Measurements from ENCODE around the gene NATD1. TPM values are rescaled to one million over a fixed set of nuclear protein-coding genes. Genes with fewer than 3 reads are reported as not detected.

NATD1 gene
- total and polyA plus RNA-seq, 9 of the 15 experiments (the other 6 are each of a cell fraction or from before 2014, with no cell fraction given) = 0.24 to 5.4 (median 1.6) TPM

DNA sequence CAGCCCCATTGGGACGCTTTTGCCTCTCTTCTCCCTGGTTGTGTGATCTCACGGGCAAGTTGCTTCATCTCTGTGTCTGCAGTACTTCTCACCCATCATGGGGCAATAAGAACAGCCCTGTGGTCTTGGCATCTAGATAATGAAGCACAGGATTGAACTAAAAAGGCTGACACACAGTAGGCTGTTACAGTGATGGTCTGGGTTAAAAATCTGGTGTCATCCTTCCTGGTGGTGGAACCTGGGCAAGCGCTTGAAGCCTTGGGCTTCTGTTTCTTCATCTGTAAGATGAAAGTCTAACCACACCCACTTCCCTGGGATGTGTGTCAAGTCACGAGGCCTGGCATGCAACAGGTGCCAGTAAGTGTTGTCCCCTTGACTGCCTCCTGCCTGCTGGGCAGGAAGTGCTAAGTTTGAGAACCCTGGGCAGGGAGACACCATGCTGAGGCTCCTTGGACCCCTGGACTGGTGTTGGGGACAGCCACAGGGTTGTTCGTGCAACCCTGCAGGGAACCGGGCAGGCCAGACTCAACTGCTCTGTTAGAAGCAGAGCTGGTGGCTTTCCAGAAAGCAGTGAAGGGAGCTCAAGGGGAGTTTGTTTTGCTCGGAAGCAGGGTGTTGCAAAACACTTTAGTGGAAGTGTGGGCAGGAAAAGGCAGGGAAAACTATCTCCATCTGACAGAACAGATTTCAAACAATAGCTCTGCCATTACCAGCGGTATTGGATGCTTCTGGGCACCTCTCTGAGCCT is 25.4 kb upstream of the NATD1 start:
- H3K4me3 ChIP-seq = no peak overlapping the region
- ChIA-PET CTCF (ENCODE audit: low intra/inter-chr PET ratio) (no interaction called here), POLR2A (no interaction called here)
- intact Hi-C loops (cut with micrococcal nuclease) = no loop called here
- no peak overlapping the region for H3K27ac ChIP-seq (ENCODE audit: extremely low read depth, low read depth, low read length)
- FAIRE-seq (no peak), ATAC-seq (no peak), DNase-seq (ENCODE audit: extremely low read depth in 1 of 4, low spot score in 3 of 4) (no peak)
- H3K79me2 ChIP-seq (ENCODE audit: control insufficient read depth, insufficient read depth, low read length) = no peaks in the 10 kb centered on the region
- no TSS peak for BruUV-seq (replicated peaks)
- H3K9me3 ChIP-seq (replicated peaks; ENCODE audit: control insufficient read depth, insufficient read depth, low read depth, low read length) = no peaks in the 10 kb centered on the region
- in situ Hi-C loops (cut with MboI) = loop anchor here (10.0 to 25.0 kb wide), 2 partner anchors 236 to 784 kb away; no protein-coding TSS in a partner anchor
- no peaks in the 10 kb centered on the region for H3K9me1 ChIP-seq (ENCODE audit: control insufficient read depth, insufficient read depth, low read length)
- no peak overlapping the region for H3K9ac ChIP-seq (ENCODE audit: insufficient read depth in 1 of 2, low read depth in 2 of 2, low read length in 2 of 2)
- H3K4me1 ChIP-seq (replicated peaks in 1 of 2; ENCODE audit: control insufficient read depth in 2 of 2, insufficient read depth in 2 of 2, low read length in 2 of 2) = peaks cover 8 to 33% of the 10 kb centered on the region in 2 experiments; a peak in 4 of 5 replicates
- H4K20me1 ChIP-seq (replicated peaks; ENCODE audit: control insufficient read depth, insufficient read depth, low read length) = no peaks in the 10 kb centered on the region
- WGBS (ENCODE audit: insufficient coverage, low coverage, missing lambda C conversion rate) = 24% methylated on average over 6 of the region's 8 CpGs
- H3K4me2 ChIP-seq (ENCODE audit: insufficient read depth, low read length) = no peak overlapping the region
- H2AFZ ChIP-seq (ENCODE audit: low read depth, low read length) = no peak overlapping the region
- no peaks in the 10 kb centered on the region for H3K36me3 ChIP-seq (ENCODE audit: control insufficient read depth, insufficient read depth, low read length)
- H3K27me3 ChIP-seq (ENCODE audit: control insufficient read depth in 2 of 2, insufficient read depth in 2 of 2, low read length in 2 of 2) = no peaks in the 10 kb centered on the region
- TF ChIP-seq ZSCAN29 (IDR thresholded peaks at IDR 0.05) = no peak
- no peak for TF ChIP-seq ZHX1 (conservative IDR thresholded peaks at IDR 0.05; ENCODE audit: low read length)
- no peak for TF ChIP-seq ZNF318 (IDR thresholded peaks at IDR 0.05; ENCODE audit: borderline replicate concordance in 1 of 2, low read depth in 1 of 2)
- TF ChIP-seq DPF2 (IDR thresholded peaks at IDR 0.05) = no peak
- no peak for TF ChIP-seq DDX20 (tag; IDR thresholded peaks at IDR 0.05; ENCODE audit: low read depth)
- TF ChIP-seq, protein P1, sequence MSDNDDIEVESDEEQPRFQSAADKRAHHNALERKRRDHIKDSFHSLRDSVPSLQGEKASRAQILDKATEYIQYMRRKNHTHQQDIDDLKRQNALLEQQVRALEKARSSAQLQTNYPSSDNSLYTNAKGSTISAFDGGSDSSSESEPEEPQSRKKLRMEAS (CRISPR knock-in tag; IDR thresholded peaks at IDR 0.05) = no peak
- TF ChIP-seq ZNF41 (CRISPR knock-in tag; conservative IDR thresholded peaks at IDR 0.05) = no peak
- no peak for TF ChIP-seq PTRF (tag; IDR thresholded peaks at IDR 0.05)
- no peak for TF ChIP-seq ARHGAP35 (IDR thresholded peaks at IDR 0.05; ENCODE audit: partially characterized antibody)
- no peak for TF ChIP-seq KDM4B (IDR thresholded peaks at IDR 0.05; ENCODE audit: borderline replicate concordance in 2 of 2, low read depth in 1 of 2)
- TF ChIP-seq SRSF7 (optimal IDR thresholded peaks at IDR 0.05; ENCODE audit: low read depth, low read length) = no peak

Data from K562 (cell line).